GM19239 (cell line): ENCODE data around the gene ASAP3.

Experiments used
- DNase-seq: peaks from one replicate; pipeline ENCODE4 v3.0.0; 2011; ENCODE audit warnings: low spot score; ENCODE audit not compliant: insufficient read length
- FAIRE-seq: peaks from 2 replicates; lab custom pipeline; 2011; peaks lifted over from hg19 to GRCh38; lab: Jason Lieb, UNC

The ASAP3 gene

DNA sequence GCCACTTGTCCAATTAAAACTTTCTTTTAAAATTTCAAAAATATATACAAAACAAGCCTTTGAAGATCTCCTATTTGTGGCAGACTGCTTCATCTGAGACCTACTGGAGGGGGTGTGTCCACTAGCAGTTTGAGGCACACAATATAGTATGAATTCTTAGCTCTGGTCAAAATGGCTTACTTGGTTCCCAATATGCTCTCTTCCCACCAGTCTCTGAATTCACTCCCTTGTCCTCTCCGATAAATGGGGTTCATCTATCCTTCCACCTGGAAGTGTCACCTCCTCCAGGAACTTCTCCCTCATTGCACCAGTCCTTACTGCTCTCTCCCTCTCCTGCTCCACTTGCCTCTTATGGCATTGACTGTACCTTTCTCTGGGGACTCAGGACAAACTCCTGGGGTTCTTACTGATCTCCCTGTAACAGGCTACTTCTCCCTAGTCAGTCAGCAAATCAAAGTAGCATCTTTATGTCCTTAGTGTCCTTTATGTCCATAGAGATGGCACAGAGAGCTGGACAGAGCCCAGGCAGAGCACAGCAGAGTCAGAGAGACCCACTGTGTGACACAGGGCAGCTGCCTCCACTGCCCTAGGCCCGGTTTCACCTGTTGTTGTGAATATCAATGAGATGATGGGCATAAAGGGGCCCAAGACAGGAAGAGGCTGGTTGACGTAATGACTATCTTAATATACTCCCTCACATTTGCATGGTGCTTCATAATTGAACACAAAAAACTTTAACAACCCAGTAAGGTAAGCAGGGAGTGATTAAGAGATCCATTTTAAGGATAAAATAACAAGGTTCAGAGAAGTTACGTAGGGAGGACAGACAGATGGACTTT is 3.6 kb downstream of the ASAP3 start:
- no peak for FAIRE-seq

DNA sequence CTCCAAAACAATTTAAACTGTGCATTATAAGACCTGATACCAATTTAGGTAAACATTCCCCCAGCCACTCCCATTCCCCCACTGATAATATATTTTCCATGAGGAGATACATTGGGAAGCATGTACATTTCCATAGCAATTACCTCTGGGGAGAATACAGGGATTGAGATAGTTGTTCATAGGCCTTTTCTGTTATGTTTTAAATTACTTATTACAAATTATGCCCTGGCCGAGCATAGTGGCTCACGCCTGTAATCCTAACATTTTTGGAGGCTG is 4.4 kb downstream of the ASAP3 start:
- FAIRE-seq, result no peak

More for the DNA sequence above, 3.6 kb downstream of the ASAP3 start:
- DNase-seq, result no peak

DNA sequence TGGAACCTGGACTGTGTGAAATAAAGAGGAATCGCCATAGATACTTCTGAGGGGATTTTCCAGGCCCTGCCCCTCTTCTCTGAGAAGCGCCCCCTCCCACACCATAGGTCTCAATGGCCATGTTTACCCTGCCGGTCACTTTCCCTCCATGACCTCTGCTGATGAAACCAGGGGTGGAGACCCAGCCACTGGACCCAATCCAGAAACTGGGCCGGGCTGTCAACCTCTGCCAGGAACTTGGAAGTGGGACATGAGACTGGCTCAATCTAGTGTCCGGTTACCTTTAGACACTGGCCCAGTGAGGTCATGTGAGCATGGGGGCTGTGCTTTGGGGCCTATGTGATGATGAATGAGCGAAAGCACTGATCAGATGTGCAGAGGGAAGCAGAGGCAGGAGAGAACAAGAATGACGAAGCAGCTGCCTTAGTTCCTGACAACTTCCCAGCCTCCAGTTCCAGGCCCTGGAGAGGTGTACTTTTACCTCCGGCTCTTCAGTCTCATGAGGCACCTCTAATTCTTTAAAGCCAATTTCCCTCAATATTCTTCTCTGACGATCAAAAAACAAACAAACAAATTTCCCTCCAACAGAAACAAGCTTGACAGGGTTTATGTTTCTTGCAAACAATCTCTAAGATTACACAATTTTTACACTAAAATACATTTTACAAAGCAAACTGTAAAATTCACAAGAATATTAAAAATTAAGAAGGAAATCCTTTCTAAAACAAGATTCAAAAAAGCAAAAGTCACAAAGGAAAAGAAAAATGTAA is 4.9 kb downstream of the ASAP3 start:
- FAIRE-seq, result no peak
- no peak for DNase-seq

More for the DNA sequence above, 4.4 kb downstream of the ASAP3 start:
- DNase-seq, result no peak

DNA sequence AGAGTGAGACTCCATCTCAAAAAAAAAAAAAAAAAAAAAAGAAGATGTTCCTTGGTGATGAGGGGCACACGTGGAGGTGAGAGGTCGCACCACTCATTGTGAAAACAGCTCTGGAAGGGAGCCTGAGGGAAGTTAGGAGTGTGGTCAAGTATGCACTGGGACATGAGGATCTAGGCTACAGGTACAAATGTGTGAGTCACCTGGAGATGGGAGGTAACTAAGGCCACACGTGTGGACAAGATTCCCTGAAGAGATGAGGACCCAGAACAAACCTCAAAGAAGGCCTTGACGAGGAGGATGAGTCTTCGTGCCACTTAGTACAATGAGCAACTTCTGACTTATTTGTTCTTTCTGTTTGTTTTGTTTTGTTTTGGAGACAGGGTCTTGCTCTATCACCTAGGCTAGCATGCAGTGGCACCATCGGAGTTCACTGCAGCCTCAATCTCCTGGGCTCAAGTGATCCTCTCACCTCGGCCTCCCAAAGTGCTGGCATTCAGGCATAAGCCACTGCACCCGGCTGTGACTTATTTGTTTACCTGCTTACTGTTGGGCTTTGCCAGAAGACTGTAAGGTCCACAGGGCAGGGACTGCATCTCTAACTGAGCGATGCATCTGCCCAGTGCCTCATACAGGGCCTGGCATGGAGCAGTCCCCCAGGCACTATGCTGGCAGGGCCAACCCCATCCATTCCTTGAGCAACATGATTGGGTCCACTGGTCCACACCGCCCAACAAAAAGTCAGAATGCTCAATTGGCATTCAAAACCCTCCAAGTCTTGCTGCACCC is 6.4 kb downstream of the ASAP3 start:
- FAIRE-seq (no peak), DNase-seq (no peak)

DNA sequence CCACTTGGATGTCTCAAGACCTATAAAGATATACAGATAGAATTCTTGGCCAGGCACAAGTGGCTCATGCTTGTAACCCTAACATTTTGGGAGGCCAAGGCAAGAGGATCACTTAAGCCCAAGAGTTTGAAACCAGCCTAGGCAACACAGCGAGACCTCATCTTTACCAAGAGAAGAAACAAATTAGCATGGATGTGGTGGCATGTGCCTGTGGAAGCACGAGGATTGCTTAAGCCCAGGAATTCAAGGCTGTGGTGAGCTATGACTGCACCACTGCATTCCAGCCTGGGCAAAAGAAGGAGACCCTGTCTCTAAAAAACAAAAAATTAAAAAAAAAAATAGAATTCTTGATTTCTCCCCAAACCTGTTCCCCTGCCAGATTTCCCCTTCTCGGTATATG is 8.3 kb downstream of the ASAP3 start:
- FAIRE-seq (no peak), DNase-seq (no peak)

DNA sequence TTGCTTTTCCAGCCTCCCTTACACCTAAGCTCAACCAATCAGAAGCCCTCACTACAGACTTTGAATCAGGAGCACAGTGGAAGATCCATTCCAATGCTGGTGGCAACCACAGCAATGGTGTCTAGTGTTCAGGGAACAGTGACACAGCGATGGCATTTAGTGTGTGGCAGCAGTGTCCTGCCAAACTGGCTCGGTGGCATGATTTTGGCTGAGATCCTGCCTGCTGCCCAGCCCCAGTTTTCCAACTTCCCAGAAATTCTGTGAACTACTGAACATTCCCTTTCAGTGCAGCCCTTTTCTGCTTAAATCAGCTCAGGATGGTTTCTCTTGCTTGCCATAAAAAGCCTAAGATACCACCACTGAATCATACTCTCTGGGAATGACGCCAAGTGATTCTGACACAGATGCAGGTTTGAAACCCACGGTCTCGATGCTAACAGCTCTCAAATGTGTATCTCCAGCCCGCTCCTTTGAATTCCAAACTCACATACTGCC is 8.8 kb downstream of the ASAP3 start:
- DNase-seq (no peak), FAIRE-seq (no peak)

DNA sequence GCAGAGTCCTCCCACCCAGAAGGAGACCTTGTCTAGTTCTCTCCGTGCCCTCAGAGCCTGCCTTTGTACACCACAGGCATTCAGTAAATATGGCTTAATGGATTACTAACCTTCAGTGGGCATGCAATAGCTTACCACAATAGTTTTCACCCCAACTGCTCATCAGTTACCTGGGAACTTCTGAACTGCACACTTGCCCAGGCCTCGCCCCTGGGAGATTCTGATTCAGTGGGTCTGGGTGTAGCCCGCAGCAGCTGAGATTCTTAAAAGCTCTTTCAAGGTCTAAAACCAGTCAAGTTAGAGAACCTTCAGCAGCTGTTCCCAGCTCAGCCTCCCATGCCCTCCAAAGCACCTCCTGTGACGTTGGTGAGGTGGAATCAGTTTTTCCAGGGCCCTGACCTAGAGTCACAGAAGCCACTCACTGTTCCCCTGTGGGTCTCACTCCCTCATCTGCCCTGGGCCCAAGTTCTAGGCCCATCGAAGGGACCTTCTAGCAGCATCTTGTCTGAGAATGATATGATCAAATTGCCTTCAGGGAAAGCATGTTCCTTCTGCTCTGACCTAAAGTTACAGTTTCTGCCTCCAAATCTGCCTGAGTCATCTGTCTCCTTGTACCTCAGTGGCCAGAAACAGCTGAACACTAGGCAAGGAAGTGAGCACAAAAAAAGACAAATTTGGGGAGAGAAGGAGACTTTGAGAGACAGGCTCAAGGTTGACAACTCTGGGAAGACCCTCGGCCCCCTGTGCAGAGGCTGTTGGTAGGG is 10.8 kb downstream of the ASAP3 start:
- FAIRE-seq, result no peak
- DNase-seq, result no peak

DNA sequence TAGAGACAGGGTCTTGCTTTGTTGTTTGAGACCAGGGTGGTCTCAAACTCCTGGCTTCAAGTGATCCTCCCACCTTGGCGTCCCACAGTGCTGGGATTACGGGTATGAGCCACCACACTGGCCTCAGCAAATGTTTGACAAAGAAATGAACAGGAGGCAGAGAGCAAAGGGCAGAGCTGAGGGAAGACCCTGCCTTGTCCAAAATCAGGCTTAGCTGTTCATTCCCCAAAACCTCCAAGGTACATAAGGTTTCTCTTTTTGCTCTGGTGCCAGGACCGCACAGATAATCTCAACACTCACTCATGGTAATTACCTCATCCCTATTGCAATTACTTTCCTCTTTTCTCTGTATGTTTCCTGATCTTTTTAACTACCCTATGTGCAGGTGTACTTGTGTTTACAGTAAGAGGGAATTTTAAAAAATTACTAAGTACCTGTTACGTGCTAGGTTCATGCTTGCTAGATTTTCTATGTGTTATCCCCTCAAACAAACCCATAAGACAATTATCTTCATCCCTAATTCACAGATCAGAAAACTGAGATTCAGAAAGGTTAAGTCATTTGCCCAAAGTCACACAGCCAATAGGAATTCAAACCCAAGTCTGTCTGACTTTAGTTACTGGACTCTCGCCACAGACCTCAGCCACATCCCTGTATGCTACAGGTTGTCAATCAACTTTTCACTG is 11.5 kb downstream of the ASAP3 start:
- DNase-seq (no peak), FAIRE-seq (no peak)

DNA sequence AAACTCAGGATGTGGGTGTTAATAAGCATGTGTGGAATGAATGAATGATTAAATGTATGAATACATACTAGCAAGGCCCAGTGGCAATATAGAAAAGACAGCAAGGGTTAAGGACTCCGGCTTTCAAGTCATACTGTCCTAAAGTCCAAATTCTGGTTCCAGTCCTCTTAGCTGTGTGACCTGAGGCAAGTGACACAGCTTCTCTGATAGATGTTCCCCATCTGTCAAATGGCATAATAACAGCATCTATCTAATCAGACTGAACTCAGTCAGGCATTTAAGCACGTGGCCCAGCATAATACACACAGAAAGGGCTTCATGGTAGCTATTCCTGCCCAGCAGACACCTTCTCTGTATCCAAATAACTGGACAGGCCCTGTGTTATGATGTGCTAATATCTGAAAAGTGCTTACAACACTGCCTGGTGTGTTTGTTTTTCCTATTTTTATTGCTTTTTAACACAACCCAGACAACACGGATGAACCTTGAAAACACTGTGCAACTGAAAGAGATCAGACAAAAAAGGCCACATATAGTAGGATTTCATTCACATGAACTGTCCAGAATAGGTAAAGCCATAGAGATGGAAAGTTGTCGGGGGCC is 12.4 kb downstream of the ASAP3 start:
- DNase-seq (no peak), FAIRE-seq (no peak)

DNA sequence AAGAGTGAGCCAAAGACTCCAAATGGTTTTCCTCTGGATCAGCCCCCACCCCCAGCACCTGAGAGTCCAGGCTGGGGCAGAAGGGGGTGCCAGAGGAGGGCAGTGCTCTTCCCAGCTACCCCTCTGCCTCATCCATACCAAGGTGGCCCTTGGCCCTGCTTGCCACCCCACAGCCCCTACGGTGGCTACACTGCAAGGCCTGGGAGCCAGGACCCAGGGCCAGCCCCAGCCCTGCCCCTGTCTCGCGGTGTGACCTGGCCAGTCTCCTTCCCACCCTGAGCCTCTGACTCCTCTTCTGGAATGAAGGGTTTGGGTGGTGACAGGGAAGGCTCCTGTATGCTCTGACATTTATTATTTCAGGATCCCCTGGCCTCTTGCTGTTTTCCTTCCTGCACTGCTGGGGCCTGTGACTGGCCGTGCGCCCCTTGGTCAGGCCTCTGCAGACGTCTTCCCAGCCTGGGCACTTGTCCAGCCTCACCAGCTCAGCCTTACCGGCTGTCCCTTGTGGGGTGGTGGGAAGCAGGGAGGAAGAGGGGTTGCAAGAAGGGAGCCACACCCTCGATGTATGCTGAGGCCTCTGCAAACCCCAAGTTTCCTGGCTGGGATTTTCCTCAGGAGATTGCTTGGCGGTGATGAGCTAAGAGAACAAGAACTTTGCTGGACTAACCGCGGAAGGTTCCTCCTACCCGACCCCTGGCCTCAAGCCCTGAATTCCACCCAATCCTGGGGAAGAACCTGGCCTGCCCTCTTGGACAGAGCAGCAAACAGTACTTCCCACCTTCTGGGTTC is 13.5 kb downstream of the ASAP3 start:
- FAIRE-seq, result no peak
- no peak for DNase-seq

DNA sequence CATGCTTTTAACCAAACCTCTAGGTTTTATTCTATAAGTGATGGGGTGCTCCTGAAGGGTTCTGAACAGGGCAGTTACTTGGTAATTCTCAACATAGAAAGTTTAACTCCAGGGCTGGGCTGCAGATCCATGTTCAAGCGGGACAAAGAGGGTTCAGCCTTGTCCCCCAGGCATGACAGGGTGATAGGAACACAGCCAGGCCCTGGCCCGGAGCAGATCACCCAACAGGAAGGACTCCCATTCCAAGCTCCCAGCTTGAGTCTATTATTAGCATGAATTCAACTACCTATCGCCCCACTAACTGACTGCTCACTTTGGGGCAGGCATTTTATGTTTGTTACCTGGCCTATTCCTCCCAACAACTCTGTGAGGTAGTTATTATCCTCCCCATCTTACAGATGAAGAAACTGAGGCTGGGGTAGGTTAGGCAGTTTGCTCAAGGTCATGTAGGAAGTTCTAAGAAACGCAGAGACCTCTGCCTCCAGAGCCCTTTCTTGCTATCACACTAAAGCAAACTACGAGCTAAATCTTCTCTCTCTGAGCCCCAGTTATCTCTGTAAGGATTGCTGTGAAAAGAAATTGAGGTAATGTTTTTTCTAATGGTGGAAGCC is 14.5 kb downstream of the ASAP3 start:
- DNase-seq (no peak), FAIRE-seq (no peak)

DNA sequence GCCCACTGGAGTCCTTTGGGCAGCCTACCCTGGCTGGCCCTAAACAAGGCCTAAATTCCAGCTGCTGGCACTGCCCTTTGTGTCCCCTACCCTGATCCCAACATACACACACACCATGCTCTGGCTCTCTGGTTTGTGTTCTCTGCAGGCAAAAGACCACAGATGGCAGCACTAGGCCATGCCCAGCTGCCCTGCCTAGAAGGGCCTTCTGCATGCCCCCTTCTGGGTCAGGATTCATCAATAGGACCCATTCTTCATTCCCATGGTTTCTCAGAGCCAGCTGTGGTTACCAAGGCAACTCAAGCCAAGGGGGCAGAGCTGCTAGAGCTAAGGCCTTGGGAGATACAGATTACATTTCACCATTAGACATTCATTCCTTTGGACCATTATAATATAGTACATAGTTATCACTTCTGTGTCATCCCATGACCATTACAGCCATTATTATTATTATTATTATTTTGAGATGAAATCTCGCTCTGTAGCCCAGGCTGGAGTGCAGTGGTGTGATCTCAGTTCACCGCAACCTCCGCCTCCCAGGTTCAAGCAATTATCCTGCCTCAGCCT is 17.5 kb downstream of the ASAP3 start:
- DNase-seq (no peak), FAIRE-seq (no peak)

DNA sequence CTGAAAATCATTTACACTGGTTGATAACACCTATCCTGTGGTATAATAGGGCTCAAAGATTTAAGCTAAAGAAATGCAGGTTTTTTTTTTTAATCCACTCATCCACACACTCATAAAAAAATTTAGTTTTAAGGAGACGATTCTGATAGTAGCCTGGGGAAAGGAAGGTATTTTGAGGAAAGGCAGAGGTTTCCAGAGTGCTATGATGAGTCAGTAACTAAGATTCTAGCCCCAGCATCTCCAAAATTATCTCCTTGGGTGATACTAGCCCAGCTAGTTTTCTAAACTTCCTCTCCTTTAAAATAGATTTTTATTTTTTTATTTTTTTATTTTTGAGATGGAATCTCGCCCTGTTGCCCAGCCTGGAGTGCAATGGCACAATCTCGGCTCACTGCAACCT is 20.7 kb downstream of the ASAP3 start:
- DNase-seq (no peak), FAIRE-seq (no peak)

DNA sequence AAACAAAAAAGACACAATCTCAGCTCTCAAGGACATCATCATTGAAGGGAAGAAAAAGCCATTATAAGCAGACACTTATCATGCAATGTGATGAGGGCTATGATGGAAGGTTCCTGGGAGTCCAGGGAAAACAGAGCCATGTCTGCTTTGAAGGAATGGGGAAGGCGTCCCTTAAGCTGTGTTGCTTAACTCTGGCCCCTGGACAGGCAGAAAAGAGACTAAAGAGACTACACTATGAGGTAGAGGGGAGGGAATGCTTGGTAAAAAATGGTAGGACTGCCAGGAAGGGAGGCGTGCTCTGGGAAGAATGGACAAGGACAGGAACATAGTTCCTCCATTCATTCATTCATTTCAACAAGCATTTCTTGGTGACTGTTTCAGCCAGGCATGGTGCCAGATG is 21.2 kb downstream of the ASAP3 start:
- FAIRE-seq (no peak), DNase-seq (no peak)

DNA sequence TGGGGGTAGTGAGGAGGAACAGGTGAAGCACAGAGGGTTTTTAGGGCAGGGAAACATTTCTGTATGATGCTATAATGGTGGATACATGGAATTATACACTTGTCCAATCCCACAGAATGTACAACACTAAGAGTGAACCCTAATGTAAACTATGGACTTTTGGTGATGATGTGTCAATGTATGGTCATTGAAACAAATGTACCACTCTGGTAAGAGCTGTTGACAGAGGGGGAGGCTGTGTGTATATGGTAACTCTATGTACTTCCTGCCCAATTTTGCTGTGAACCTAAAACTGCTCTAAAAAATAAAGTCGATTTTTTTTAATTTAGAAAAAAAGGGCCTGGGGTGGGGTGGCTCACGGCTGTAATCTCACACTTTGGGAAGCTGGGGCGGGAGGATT is 22.9 kb downstream of the ASAP3 start:
- no peak for FAIRE-seq
- no peak for DNase-seq

DNA sequence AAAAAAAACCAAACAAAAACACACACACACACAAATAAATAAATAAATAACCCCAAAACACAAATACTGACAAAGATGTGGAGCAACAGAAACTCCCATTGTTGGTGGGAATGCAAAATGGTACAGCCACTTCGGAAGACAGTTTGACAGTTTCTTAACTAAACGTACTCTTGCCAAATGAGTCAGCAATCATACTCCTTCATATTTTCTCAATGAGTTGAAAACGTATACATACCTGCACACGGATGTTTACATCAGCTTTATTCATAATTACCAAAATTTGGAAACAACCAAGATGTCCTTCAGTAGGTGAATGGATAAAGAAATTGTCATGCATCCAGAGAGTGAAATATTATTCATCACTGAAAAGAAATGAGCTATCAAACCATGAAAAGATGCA is 23.5 kb downstream of the ASAP3 start:
- no peak for FAIRE-seq
- no peak for DNase-seq

DNA sequence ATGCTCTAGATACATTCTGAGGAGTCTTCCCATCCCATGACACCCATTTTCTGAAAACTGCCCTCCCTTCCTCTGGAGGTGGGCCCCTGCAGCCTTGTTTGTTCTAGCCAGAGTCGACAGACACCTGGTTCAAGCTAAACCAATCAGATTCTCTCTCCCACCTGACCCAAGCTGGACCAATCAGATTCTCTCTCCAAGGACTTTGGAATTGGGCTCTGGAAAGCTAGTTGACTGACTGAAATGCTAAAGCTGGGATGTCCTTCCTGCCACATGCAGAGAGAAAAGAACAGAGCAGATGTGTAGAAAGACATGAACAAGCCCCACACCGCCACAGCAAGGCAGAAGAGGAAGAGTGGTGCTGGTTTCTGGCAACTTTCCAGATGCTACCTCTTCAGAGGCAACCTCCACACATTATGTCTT is 24.6 kb downstream of the ASAP3 start:
- no peak for DNase-seq
- no peak for FAIRE-seq

DNA sequence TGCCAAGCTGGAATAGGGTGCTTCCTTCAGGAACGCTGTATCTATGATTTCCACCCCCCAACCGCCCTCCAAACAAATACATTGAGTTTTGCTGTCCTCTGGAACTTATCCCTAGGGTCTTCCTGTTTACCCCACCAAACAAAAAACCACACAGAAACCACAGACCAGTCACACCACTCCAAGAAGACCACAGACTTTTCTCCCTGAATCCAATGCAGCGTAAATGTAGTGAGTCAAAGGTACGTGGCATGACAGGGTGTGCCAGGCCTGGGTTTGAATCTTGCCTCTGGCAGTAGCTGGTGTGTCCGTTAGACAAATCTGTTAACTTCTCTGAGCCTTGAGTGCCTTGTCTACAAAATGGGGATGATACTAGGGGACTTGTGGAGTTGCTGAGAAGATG is 27.8 kb downstream of the ASAP3 start:
- no peak for DNase-seq
- FAIRE-seq, result no peak
